ENCODE measurements around the gene GALE.
A peak's percentile ranks its signal among the peaks of the same experiment; 100 is the strongest.
"Not testable (repeated sequence)": the region's sequence is repeated elsewhere in the genome, so short reads cannot be mapped to it uniquely, and the experiment has no call there.

Gene GALE

GRCh38 chr1:23807453-23807852, 6.9 kb upstream of the GALE start:
- DNase-seq = no peak

GRCh38 chr1:23806280-23806679, 5.7 kb upstream of the GALE start:
- DNase-seq = no peak

GRCh38 chr1:23805025-23805424, 4.5 kb upstream of the GALE start:
- no peak for DNase-seq

- no peak for DNase-seq
These were observed 3.8 kb upstream of the GALE start for GRCh38 chr1:23804183-23804835.

- DNase-seq = no peak
These were observed 3.1 kb upstream of the GALE start for GRCh38 chr1:23803674-23804073.

- DNase-seq = not testable (repeated sequence)
These were observed 2.3 kb upstream of the GALE start for GRCh38 chr1:23802809-23803342.

GRCh38 chr1:23801876-23802275, 1.3 kb upstream of the GALE start:
- DNase-seq = no peak

- DNase-seq = no peak
These were observed 789 bp upstream of the GALE start for GRCh38 chr1:23801338-23801748.

- DNase-seq = peak; percentile 12
These were observed 769 bp downstream of the GALE start for GRCh38 chr1:23799570-23800399.

GRCh38 chr1:23799255-23799569, 1.3 kb downstream of the GALE start:
- DNase-seq = no peak

GRCh38 chr1:23798662-23799142, 1.9 kb downstream of the GALE start:
- DNase-seq = no peak

GRCh38 chr1:23797478-23798448, 2.8 kb downstream of the GALE start:
- DNase-seq = no peak

GRCh38 chr1:23796466-23797271, 3.9 kb downstream of the GALE start:
- DNase-seq = no peak

- no peak for DNase-seq
These were observed 4.7 kb downstream of the GALE start for GRCh38 chr1:23795676-23796465.

- DNase-seq = not testable (repeated sequence)
These were observed 5.8 kb downstream of the GALE start for GRCh38 chr1:23794732-23795182.

- DNase-seq = no peak
These were observed 6.5 kb downstream of the GALE start for GRCh38 chr1:23793861-23794731.

GRCh38 chr1:23793018-23793781, 7.4 kb downstream of the GALE start:
- DNase-seq = peak; percentile 14

- no peak for DNase-seq
These were observed 8.2 kb downstream of the GALE start for GRCh38 chr1:23792151-23792945.

Measured in activated effector memory CD4-positive, alpha-beta T cell treated with Interleukin-2 at 50 U/mL for 16 hours (primary cell).